GM12878 (cell line): ENCODE data around the gene KDSR. TPM values are rescaled to one million over a fixed set of nuclear protein-coding genes. Genes with fewer than 3 reads are reported as not detected.

Experiments used
- ATAC-seq: fragments of 200-7000 bp; cut with Tn5 transposase; 3 replicates; pipeline ENCODE4 v1.9.1; 2020; ENCODE audit warnings: mild to moderate bottlenecking, moderate library complexity
- BruUV-seq: library from RNA; stranded (reverse); fragments of 400-500 nt; replicated peaks from 2 replicates; lab custom pipeline; 2021; lab: Mats Ljungman, UMichigan
- CTCF ChIA-PET: fragments of 300-600 bp; sonication (Branson Sonifier 250); formaldehyde crosslinking; extraction: SDS; loops from one replicate; lab custom pipeline; 2021; ENCODE audit warnings: inconsistent platforms; lab: Yijun Ruan, JAX
- POLR2A ChIA-PET: fragments of 350-600 bp; formaldehyde crosslinking; extraction: SDS; loops from one replicate; lab custom pipeline; 2021; ENCODE audit warnings: inconsistent platforms; lab: Charles Lee
- RAD21 ChIA-PET: fragments of 300-600 bp; sonication (Branson Sonifier 250); formaldehyde crosslinking; loops from one replicate; lab custom pipeline; 2023; ENCODE audit warnings: antibody characterized with exemption; ENCODE audit not compliant: unreplicated experiment; lab: Charles Lee
- SMC1A ChIA-PET: fragments of 300-600 bp; sonication (Branson Sonifier 250); formaldehyde crosslinking; loops from one replicate; lab custom pipeline; 2023; ENCODE audit not compliant: unreplicated experiment, uncharacterized antibody; lab: Charles Lee
- DNase-seq: peaks from one replicate; pipeline ENCODE4 v3.0.0-alpha.2; 2011; ENCODE audit warnings: low read depth, low spot score
- FAIRE-seq: peaks from 3 replicates; lab custom pipeline; 2011; peaks lifted over from hg19 to GRCh38; lab: Jason Lieb, UNC
- H2AFZ ChIP-seq: 2 replicates; pipeline ENCODE4 v1.6.0; 2011; ENCODE audit warnings: low read depth, low read length, control low read depth; ENCODE audit not compliant: control insufficient read depth
- H3K27ac ChIP-seq: 2 replicates; pipeline ENCODE4 v1.5.1; 2011; ENCODE audit warnings: control low read depth; ENCODE audit not compliant: control insufficient read depth, insufficient read depth
- H3K27me3 ChIP-seq, 2 experiments: replicated peaks in 1 of 2; 2 replicates each; pipeline versions ENCODE4 v1.6.0 to v1.6.1; 2011; ENCODE audit warnings: low read length in 1 of 2; ENCODE audit not compliant: control insufficient read depth in 2 of 2, insufficient read depth in 2 of 2
- H3K36me3 ChIP-seq, 2 experiments: 2 replicates each; pipeline ENCODE4 v1.5.1; 2011; ENCODE audit warnings: low read length in 1 of 2; ENCODE audit not compliant: control insufficient read depth in 2 of 2, insufficient read depth in 2 of 2
- H3K4me1 ChIP-seq: 2 replicates; pipeline ENCODE4 v1.6.1; 2011; ENCODE audit warnings: mild to moderate bottlenecking, low read length, moderate library complexity, mixed read lengths; ENCODE audit not compliant: control insufficient read depth, insufficient read depth
- H3K4me2 ChIP-seq: 2 replicates; pipeline ENCODE4 v1.6.0; 2011; ENCODE audit warnings: control low read depth; ENCODE audit not compliant: control insufficient read depth, insufficient read depth
- H3K4me3 ChIP-seq: fragments of 200-600 bp; sonication (generic); 2 replicates; pipeline ENCODE4 v1.5.1; 2016
- H3K79me2 ChIP-seq: 2 replicates; pipeline ENCODE4 v1.6.0; 2011; ENCODE audit warnings: low read length; ENCODE audit not compliant: control insufficient read depth, insufficient read depth
- H3K9ac ChIP-seq: 2 replicates; pipeline ENCODE4 v1.8.0; 2011; ENCODE audit warnings: low read length, control low read depth, mixed read lengths; ENCODE audit not compliant: control insufficient read depth, insufficient read depth
- H3K9me3 ChIP-seq: replicated peaks from 3 replicates; pipeline ENCODE4 v1.5.1; 2011; ENCODE audit warnings: mild to moderate bottlenecking, low read length; ENCODE audit not compliant: control insufficient read depth, insufficient read depth
- H4K20me1 ChIP-seq: 2 replicates; pipeline ENCODE4 v1.6.0; 2011; ENCODE audit not compliant: control insufficient read depth, insufficient read depth
- CREB1 ChIP-seq: IDR thresholded peaks from 2 replicates; pipeline ENCODE4 v1.6.1; 2012; ENCODE audit warnings: low read depth, mild to moderate bottlenecking, inconsistent platforms
- NFXL1 ChIP-seq: fragments of 450-650 bp; IDR thresholded peaks from 2 replicates; pipeline ENCODE4 v1.6.1; 2017; ENCODE audit warnings: antibody characterized with exemption, mild to moderate bottlenecking, borderline replicate concordance
- POLR2AphosphoS5 ChIP-seq: IDR thresholded peaks from 2 replicates; pipeline ENCODE4 v1.6.1; 2011; ENCODE audit warnings: mild to moderate bottlenecking, low read length, inconsistent platforms
- RAD51 ChIP-seq: fragments of 450-650 bp; IDR thresholded peaks from 2 replicates; pipeline ENCODE4 v1.6.1; 2016; ENCODE audit warnings: moderate library complexity, mild to moderate bottlenecking, inconsistent platforms
- RELB ChIP-seq: fragments of 450-650 bp; IDR thresholded peaks from 2 replicates; pipeline ENCODE4 v1.6.1; 2017; ENCODE audit warnings: low read depth, mild to moderate bottlenecking, moderate library complexity
- SMAD1 ChIP-seq: fragments of 450-650 bp; IDR thresholded peaks from 2 replicates; pipeline ENCODE4 v1.6.1; 2018; ENCODE audit warnings: mild to moderate bottlenecking, low read depth; ENCODE audit not compliant: partially characterized antibody
- WGBS: methylation state at CpG from one replicate; pipeline ENCODE4 v1.1.6; 2016; ENCODE audit warnings: low lambda C conversion rate; ENCODE audit not compliant: insufficient replicate concordance, insufficient coverage; ENCODE audit errors: missing lambda C conversion rate; 5-methylcytosine and 5-hydroxymethylcytosine counted together
- in situ Hi-C: fragments of 300-500 bp; cut with MboI; formaldehyde crosslinking; loops from 9 replicates; pipeline ENCODE4 v1.14.3; 2018; ENCODE audit warnings: mixed read lengths
- intact Hi-C: fragments of 100-400 bp; cut with micrococcal nuclease; formaldehyde crosslinking; loops from one replicate; pipeline ENCODE4 v1.14.2; 2022; ENCODE audit not compliant: unreplicated experiment
- polyA plus RNA-seq, 11 experiments: library from polyadenylated mRNA; depleted of rRNA in 4 of 11; unstranded in 6 of 11; stranded (reverse) in 5 of 11; fragments of >200 nt; fragmentation: Nextera tagmentation in 4 of 11; fragmentation: Illumina TruSeq in 1 of 11; extraction: Ambion mirVana in 4 of 11; extraction: Trizol in 1 of 11; gene quantifications; 1 replicate in 1 of 11; 2 replicates in 10 of 11; pipeline versions ENCODE4 v1.2.1 to v1.2.3, GENCODE V29; 2011 to 2016; ENCODE audit warnings: inconsistent platforms in 2 of 11, missing spikeins in 2 of 11, low read depth in 1 of 11
- total RNA-seq, 4 experiments: library from RNA; depleted of rRNA in 3 of 4; stranded (reverse); fragments of >200 nt in 3 of 4; fragmentation: Illumina TruSeq in 1 of 4; extraction: Trizol in 1 of 4; gene quantifications; 2 replicates each; pipeline versions ENCODE4 v1.2.1 to v1.2.3, GENCODE V29; 2013 to 2021

Gene KDSR
- total and polyA plus RNA-seq, 10 of the 15 experiments (the other 5 are each of a cell fraction or from before 2014, with no cell fraction given) = 5.2 to 25.9 (median 14.3) TPM

DNA sequence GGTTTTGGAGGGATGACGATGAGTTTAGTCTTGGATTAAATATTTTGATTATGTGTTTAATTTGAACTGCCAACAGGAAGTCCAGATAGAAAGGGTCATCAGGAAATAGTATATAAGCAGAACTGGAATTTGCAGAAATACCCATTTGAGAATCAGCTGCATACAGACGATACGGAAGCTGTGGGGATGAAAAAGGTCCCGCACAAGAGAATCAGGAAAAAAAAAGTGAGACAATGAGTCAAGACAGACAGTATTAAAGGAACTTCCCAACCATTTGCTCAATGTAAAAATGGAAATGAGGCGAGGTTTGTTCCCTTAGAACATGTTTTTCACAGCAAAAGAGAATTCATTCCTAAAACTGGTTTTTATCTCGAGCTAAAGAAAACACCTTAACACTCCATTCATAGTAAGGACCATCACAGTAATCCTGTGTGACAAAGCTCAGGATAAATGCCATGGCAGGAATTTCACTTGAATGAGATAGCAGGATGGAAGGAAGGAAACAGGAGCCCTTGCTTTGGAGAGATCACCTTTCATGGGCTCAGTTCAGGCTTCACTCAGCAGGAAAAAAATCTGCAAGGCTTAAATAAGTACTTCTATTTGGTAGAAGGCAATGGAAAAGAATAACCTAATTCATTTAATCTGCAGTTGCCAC is 76.7 kb downstream of the KDSR start:
- no peaks in the 10 kb centered on the region for H3K27me3 ChIP-seq
- no TSS peak for BruUV-seq
- no peak for FAIRE-seq
- in situ Hi-C loops = no loop called here
- peaks cover 4 to 15% of the 10 kb centered on the region in 2 experiments for H3K36me3 ChIP-seq
- DNase-seq = no peak
- POLR2A ChIA-PET = interaction anchor here (0.6 to 1.1 kb wide), 2 partner anchors 21 to 52 kb away, joined by 3 to 4 read pairs; no protein-coding TSS in a partner anchor
- no peak for ATAC-seq
- no peak overlapping the region for H3K4me3 ChIP-seq
- peaks cover 47% of the 10 kb centered on the region for H3K4me1 ChIP-seq
- intact Hi-C loops = no loop called here
- no peak overlapping the region for H3K27ac ChIP-seq
- no peak for TF ChIP-seq CREB1
- TF ChIP-seq POLR2AphosphoS5 = no peak
- TF ChIP-seq RELB = no peak
- TF ChIP-seq RAD51 = no peak
- TF ChIP-seq NFXL1 = no peak
- no peak for TF ChIP-seq SMAD1
- peaks cover 91% of the 10 kb centered on the region for H3K79me2 ChIP-seq
- H2AFZ ChIP-seq = no peak overlapping the region
- no peak overlapping the region for H3K9ac ChIP-seq
- H3K4me2 ChIP-seq = no peak overlapping the region
- SMC1A ChIA-PET = interaction anchor here (0.7 to 1.9 kb wide), 5 partner anchors 11 to 128 kb away, joined by 3 to 6 read pairs (median 4); no protein-coding TSS in a partner anchor
- 88% methylated on average over 6 of the region's 6 CpGs for WGBS
- H4K20me1 ChIP-seq = no peaks in the 10 kb centered on the region
- CTCF ChIA-PET = interaction anchor here (1.0 to 3.3 kb wide), 3 partner anchors 10 to 28 kb away, joined by 3 to 26 read pairs (median 5); no protein-coding TSS in a partner anchor
- H3K9me3 ChIP-seq = no peaks in the 10 kb centered on the region
- RAD21 ChIA-PET = interaction anchor here (1.0 kb wide), 1 partner anchor 132 kb away, joined by 3 read pairs; no protein-coding TSS in a partner anchor
